ENCODE data around the gene NR1H3. TPM values are rescaled to one million over a fixed set of nuclear protein-coding genes. Genes with fewer than 3 reads are reported as not detected.

NR1H3 gene
- total RNA-seq, 1 experiment from 2014 or later: 44.8 TPM

DNA sequence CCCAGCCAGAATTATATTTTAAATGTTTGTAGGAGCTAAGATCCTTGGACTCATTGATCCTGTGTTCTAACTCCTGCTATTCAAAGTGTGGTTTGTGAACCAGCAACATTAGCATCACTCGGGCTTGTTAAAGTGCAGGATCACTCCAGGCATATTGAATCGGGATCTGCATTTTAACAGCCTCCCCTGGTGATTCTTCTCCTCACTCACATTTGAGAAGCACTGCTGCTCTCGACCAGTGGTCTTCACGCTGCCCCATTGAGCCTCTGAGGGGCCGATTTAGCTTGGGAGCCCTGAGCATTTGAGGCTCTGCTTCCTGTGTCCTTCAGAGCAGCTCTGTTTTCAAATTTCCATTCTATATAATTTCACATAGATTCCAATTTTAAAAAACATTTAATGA lies 23.1 kb downstream of the NR1H3 start:
- no TSS peak for BruUV-seq (replicated peaks)
- H3K9me3 Mint-ChIP-seq (ENCODE audit: unreplicated experiment): no peaks in the 10 kb centered on the region
- DNase-seq: no peak
- Histone ChIP-seq H3K36me3 (ENCODE audit: control insufficient read depth, insufficient read depth, low read length) (peaks cover 15% of the 10 kb centered on the region), H3K9me3 (no peaks in the 10 kb centered on the region), H3K4me1 (no peaks in the 10 kb centered on the region), H3K27me3 (replicated peaks; ENCODE audit: control insufficient read depth, insufficient read depth, low read length) (no peaks in the 10 kb centered on the region), H3K4me3 (ENCODE audit: low read depth, low read length) (no peak overlapping the region)
- peaks cover 12% of the 10 kb centered on the region for H3K4me1 Mint-ChIP-seq (ENCODE audit: low read depth, unreplicated experiment)
- no peaks in the 10 kb centered on the region for H3K27me3 Mint-ChIP-seq (ENCODE audit: insufficient read depth, unreplicated experiment)
- ChIA-PET CTCF (no interaction called here), POLR2A (no interaction called here)
- H3K36me3 Mint-ChIP-seq (ENCODE audit: insufficient read depth, unreplicated experiment): peaks cover 70% of the 10 kb centered on the region
- H3K4me3 Mint-ChIP-seq (ENCODE audit: unreplicated experiment): no peak overlapping the region
- TF ChIP-seq, protein P1, sequence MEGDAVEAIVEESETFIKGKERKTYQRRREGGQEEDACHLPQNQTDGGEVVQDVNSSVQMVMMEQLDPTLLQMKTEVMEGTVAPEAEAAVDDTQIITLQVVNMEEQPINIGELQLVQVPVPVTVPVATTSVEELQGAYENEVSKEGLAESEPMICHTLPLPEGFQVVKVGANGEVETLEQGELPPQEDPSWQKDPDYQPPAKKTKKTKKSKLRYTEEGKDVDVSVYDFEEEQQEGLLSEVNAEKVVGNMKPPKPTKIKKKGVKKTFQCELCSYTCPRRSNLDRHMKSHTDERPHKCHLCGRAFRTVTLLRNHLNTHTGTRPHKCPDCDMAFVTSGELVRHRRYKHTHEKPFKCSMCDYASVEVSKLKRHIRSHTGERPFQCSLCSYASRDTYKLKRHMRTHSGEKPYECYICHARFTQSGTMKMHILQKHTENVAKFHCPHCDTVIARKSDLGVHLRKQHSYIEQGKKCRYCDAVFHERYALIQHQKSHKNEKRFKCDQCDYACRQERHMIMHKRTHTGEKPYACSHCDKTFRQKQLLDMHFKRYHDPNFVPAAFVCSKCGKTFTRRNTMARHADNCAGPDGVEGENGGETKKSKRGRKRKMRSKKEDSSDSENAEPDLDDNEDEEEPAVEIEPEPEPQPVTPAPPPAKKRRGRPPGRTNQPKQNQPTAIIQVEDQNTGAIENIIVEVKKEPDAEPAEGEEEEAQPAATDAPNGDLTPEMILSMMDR (IDR thresholded peaks at IDR 0.05; ENCODE audit: insufficient read depth in 1 of 2, low read depth in 1 of 2, low read length in 1 of 2, severe bottlenecking in 1 of 2, unreplicated experiment in 1 of 2): no peak
- H3K27ac Mint-ChIP-seq (ENCODE audit: unreplicated experiment): no peak overlapping the region
- intact Hi-C loops (cut with micrococcal nuclease; ENCODE audit: unreplicated experiment): no loop called here

- Mint-ChIP-seq H3K4me3 (ENCODE audit: unreplicated experiment) (no peak overlapping the region), H3K36me3 (ENCODE audit: insufficient read depth, unreplicated experiment) (peaks cover 66% of the 10 kb centered on the region), H3K27ac (ENCODE audit: unreplicated experiment) (no peak overlapping the region), H3K9me3 (ENCODE audit: unreplicated experiment) (no peaks in the 10 kb centered on the region), H3K4me1 (ENCODE audit: low read depth, unreplicated experiment) (peaks cover 5% of the 10 kb centered on the region), H3K27me3 (ENCODE audit: insufficient read depth, unreplicated experiment) (no peaks in the 10 kb centered on the region)
- Histone ChIP-seq H3K4me1 (no peaks in the 10 kb centered on the region), H3K9me3 (no peaks in the 10 kb centered on the region), H3K36me3 (ENCODE audit: control insufficient read depth, insufficient read depth, low read length) (peaks cover 12% of the 10 kb centered on the region), H3K27me3 (replicated peaks; ENCODE audit: control insufficient read depth, insufficient read depth, low read length) (no peaks in the 10 kb centered on the region), H3K4me3 (ENCODE audit: low read depth, low read length) (no peak overlapping the region)
- no TSS peak for BruUV-seq (replicated peaks)
- intact Hi-C loops (cut with micrococcal nuclease; ENCODE audit: unreplicated experiment): no loop called here
- CTCF ChIA-PET: no interaction called here
- TF ChIP-seq, protein P1 (IDR thresholded peaks at IDR 0.05; ENCODE audit: insufficient read depth in 1 of 2, low read depth in 1 of 2, low read length in 1 of 2, severe bottlenecking in 1 of 2, unreplicated experiment in 1 of 2): no peak
- POLR2A ChIA-PET: no interaction called here
- DNase-seq: no peak
Observed at GRCh38 chr11:47282462-47282861, 24.7 kb downstream of the NR1H3 start.

DNA sequence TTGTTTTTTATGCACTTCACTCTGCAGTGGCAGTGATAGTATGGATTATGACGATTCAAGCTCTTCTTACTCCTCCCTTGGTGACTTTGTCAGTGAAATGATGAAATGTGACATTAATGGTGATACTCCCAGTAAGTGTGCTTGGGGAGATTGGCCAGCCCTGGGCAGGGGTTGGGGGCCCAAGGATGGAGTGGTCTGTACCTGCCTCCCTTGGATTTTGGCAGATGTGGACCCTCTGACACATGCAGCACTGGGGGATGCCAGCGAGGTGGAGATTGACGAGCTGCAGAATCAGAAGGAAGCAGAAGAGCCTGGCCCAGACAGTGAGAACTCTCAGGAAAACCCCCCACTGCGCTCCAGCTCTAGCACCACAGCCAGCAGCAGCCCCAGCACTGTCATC lies 26.4 kb downstream of the NR1H3 start:
- Histone ChIP-seq H3K27me3 (replicated peaks; ENCODE audit: control insufficient read depth, insufficient read depth, low read length) (no peaks in the 10 kb centered on the region), H3K4me1 (no peaks in the 10 kb centered on the region), H3K36me3 (ENCODE audit: control insufficient read depth, insufficient read depth, low read length) (peaks cover 12% of the 10 kb centered on the region), H3K9me3 (no peaks in the 10 kb centered on the region), H3K4me3 (ENCODE audit: low read depth, low read length) (no peak overlapping the region)
- CTCF ChIA-PET: interaction anchor here (1.0 kb wide), 1 partner anchor 71 kb away, joined by 3 read pairs; no protein-coding TSS in a partner anchor
- no peak overlapping the region for H3K4me3 Mint-ChIP-seq (ENCODE audit: unreplicated experiment)
- H3K27ac Mint-ChIP-seq (ENCODE audit: unreplicated experiment): no peak overlapping the region
- DNase-seq: no peak
- TF ChIP-seq, protein P1 (IDR thresholded peaks at IDR 0.05; ENCODE audit: insufficient read depth in 1 of 2, low read depth in 1 of 2, low read length in 1 of 2, severe bottlenecking in 1 of 2, unreplicated experiment in 1 of 2): no peak
- H3K27me3 Mint-ChIP-seq (ENCODE audit: insufficient read depth, unreplicated experiment): no peaks in the 10 kb centered on the region
- H3K9me3 Mint-ChIP-seq (ENCODE audit: unreplicated experiment): no peaks in the 10 kb centered on the region
- H3K4me1 Mint-ChIP-seq (ENCODE audit: low read depth, unreplicated experiment): peaks cover 5% of the 10 kb centered on the region
- POLR2A ChIA-PET: no interaction called here
- intact Hi-C loops (cut with micrococcal nuclease; ENCODE audit: unreplicated experiment): no loop called here
- peaks cover 67% of the 10 kb centered on the region for H3K36me3 Mint-ChIP-seq (ENCODE audit: insufficient read depth, unreplicated experiment)
- BruUV-seq (replicated peaks): TSS peak; percentile 37

All from Caco-2 (cell line).